ENCODE measurements around the gene EMP1. TPM values are rescaled to one million over a fixed set of nuclear protein-coding genes. Genes with fewer than 3 reads are reported as not detected.

EMP1 gene
- total RNA-seq, 4 donors from 2014 or later: 48.9 to 345 (median 163) TPM

GRCh38 chr12:13222076-13222475 lies 25.6 kb downstream of the EMP1 start:
- H3K4me3 ChIP-seq: no peak overlapping the region
- H3K27ac ChIP-seq: no peak overlapping the region
- no peaks in the 10 kb centered on the region for H3K9me3 ChIP-seq
- no peaks in the 10 kb centered on the region for H3K4me1 ChIP-seq
- no peaks in the 10 kb centered on the region for H3K27me3 ChIP-seq
- intact Hi-C loops (cut with DNase I; ENCODE audit: low total_unique reads): no loop called here
- H3K36me3 ChIP-seq: no peaks in the 10 kb centered on the region
- peak in 1 of 2 donors; percentile 31 for DNase-seq
- no peak for TF ChIP-seq POLR2A (IDR thresholded peaks at IDR 0.05)
- TF ChIP-seq, protein P1, sequence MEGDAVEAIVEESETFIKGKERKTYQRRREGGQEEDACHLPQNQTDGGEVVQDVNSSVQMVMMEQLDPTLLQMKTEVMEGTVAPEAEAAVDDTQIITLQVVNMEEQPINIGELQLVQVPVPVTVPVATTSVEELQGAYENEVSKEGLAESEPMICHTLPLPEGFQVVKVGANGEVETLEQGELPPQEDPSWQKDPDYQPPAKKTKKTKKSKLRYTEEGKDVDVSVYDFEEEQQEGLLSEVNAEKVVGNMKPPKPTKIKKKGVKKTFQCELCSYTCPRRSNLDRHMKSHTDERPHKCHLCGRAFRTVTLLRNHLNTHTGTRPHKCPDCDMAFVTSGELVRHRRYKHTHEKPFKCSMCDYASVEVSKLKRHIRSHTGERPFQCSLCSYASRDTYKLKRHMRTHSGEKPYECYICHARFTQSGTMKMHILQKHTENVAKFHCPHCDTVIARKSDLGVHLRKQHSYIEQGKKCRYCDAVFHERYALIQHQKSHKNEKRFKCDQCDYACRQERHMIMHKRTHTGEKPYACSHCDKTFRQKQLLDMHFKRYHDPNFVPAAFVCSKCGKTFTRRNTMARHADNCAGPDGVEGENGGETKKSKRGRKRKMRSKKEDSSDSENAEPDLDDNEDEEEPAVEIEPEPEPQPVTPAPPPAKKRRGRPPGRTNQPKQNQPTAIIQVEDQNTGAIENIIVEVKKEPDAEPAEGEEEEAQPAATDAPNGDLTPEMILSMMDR (IDR thresholded peaks at IDR 0.05): no peak

DNA sequence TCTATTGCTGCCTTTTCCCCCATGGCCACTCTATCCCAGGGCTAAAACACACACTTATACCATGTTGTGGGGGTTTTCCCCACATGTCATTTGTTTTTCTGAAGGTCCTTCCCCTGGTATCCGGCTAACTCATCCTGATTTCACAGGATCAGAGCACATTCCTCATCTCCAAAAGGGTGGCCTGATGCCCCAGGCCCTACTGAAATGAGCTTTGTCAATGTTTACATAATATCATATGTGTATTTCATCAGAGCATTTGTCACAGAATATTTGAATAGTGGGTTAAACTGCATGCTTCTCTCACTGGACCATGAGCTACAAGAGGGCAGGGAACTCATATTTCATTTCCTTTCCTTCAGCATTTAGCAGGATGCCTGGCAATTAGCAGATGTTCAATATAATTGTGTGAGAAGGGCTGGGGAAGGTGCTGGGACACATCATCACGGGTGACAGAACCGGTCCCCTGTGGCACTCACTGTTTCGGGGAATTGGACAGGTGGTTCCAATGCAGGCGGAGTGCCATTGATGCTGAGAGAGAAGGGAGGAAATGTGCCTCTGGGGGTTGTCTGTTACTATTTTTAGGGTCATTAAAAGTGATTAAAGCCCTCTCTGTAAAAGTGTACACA lies 26.8 kb downstream of the EMP1 start:
- H3K4me3 ChIP-seq: no peak overlapping the region
- TF ChIP-seq, protein P1 (IDR thresholded peaks at IDR 0.05): no peak
- no peak for TF ChIP-seq POLR2A (IDR thresholded peaks at IDR 0.05)
- no peaks in the 10 kb centered on the region for H3K27me3 ChIP-seq
- no peak for DNase-seq
- no peaks in the 10 kb centered on the region for H3K36me3 ChIP-seq
- H3K4me1 ChIP-seq: no peaks in the 10 kb centered on the region
- no peaks in the 10 kb centered on the region for H3K9me3 ChIP-seq
- H3K27ac ChIP-seq: no peak overlapping the region
- intact Hi-C loops (cut with DNase I; ENCODE audit: low total_unique reads): no loop called here

DNA sequence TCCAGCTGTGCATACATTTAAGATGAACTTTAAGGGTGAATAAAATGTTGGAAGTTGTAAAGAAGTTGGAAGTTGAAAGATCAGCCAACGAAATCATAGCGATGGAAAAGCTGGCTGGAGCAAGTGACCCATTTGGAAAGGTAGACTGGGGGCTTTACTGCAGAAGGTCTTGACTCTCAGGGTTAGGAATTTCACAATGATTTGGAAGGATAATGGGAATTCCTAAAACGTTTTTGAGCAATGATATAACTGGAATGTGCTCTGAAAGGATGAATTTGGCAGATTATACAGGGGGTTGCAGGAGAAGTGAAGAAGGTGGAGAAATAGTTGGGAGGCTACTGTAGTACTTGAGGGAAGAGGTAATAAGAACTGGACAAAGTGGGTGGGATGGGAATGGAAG lies 27.4 kb downstream of the EMP1 start:
- intact Hi-C loops (cut with DNase I; ENCODE audit: low total_unique reads): no loop called here
- Histone ChIP-seq H3K4me3 (no peak overlapping the region), H3K27ac (no peak overlapping the region), H3K4me1 (no peaks in the 10 kb centered on the region), H3K9me3 (no peaks in the 10 kb centered on the region), H3K27me3 (no peaks in the 10 kb centered on the region), H3K36me3 (no peaks in the 10 kb centered on the region)
- TF ChIP-seq, protein P1 (IDR thresholded peaks at IDR 0.05): no peak
- TF ChIP-seq POLR2A (IDR thresholded peaks at IDR 0.05): no peak
- no peak for DNase-seq

- intact Hi-C loops (cut with DNase I; ENCODE audit: low total_unique reads): no loop called here
- H3K9me3 ChIP-seq: no peaks in the 10 kb centered on the region
- TF ChIP-seq POLR2A (IDR thresholded peaks at IDR 0.05): no peak
- TF ChIP-seq, protein P1 (IDR thresholded peaks at IDR 0.05): no peak
- DNase-seq: no peak
- no peak overlapping the region for H3K4me3 ChIP-seq
- no peaks in the 10 kb centered on the region for H3K4me1 ChIP-seq
- no peaks in the 10 kb centered on the region for H3K36me3 ChIP-seq
- no peaks in the 10 kb centered on the region for H3K27me3 ChIP-seq
- H3K27ac ChIP-seq: no peak overlapping the region
Measured at GRCh38 chr12:13227191-13227590, 30.7 kb downstream of the EMP1 start.

DNA sequence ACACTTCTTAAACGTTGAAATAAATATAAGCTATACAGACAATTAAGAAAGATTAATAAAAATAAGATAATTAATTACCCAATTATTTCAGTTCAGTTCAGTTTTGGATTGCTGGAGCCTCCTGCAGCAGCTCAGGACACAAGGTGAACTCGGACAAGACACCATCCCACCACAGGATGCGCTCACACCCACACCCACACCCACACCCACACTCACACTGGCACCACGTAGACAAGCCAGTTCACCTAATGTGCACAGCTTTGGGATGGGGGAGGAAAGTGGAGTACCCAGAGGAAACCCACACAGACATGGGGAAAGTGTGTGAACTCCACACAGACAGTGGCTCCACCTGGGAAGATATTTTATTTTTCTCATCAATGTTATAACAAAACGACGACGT lies 32.1 kb downstream of the EMP1 start:
- intact Hi-C loops (cut with DNase I; ENCODE audit: low total_unique reads): no loop called here
- no peaks in the 10 kb centered on the region for H3K4me1 ChIP-seq
- H3K9me3 ChIP-seq: no peaks in the 10 kb centered on the region
- DNase-seq: no peak
- no peaks in the 10 kb centered on the region for H3K27me3 ChIP-seq
- H3K36me3 ChIP-seq: no peaks in the 10 kb centered on the region
- no peak overlapping the region for H3K27ac ChIP-seq
- TF ChIP-seq POLR2A (IDR thresholded peaks at IDR 0.05): no peak
- TF ChIP-seq, protein P1 (IDR thresholded peaks at IDR 0.05): no peak
- no peak overlapping the region for H3K4me3 ChIP-seq
